Mesodermal cell (in vitro differentiated cells): ENCODE data around the gene SAFB.

ENCODE experiments used
- H3K27ac ChIP-seq: 2 replicates; pipeline ENCODE4 v1.7.0; 2013; ENCODE audit warnings: mild to moderate bottlenecking, low read depth, low read length, moderate library complexity; ENCODE audit not compliant: severe bottlenecking
- H3K36me3 ChIP-seq: 2 replicates; pipeline ENCODE4 v1.7.1; 2013; ENCODE audit warnings: mild to moderate bottlenecking, low read length, moderate library complexity; ENCODE audit not compliant: control insufficient read depth, insufficient read depth
- H3K4me1 ChIP-seq: one replicate; pipeline ENCODE4 v1.7.1; 2013; ENCODE audit warnings: mild to moderate bottlenecking, low read length; ENCODE audit not compliant: insufficient read depth, control insufficient read depth, poor library complexity, severe bottlenecking
- H3K4me3 ChIP-seq: 2 replicates; pipeline ENCODE4 v1.7.0; 2013; ENCODE audit warnings: low read length, control low read depth, mild to moderate bottlenecking; ENCODE audit not compliant: insufficient read depth, poor library complexity, severe bottlenecking; ENCODE audit errors: extremely low read depth
- H3K9me3 ChIP-seq: 2 replicates; pipeline ENCODE4 v1.7.1; 2013; ENCODE audit warnings: mild to moderate bottlenecking, low read length, moderate library complexity; ENCODE audit not compliant: control insufficient read depth
- WGBS, 2 experiments: methylation state at CpG; one replicate each; pipeline ENCODE4 v1.1.5; 2013; ENCODE audit warnings: missing lambda C conversion rate in 2 of 2; ENCODE audit not compliant: insufficient coverage in 2 of 2; 5-methylcytosine and 5-hydroxymethylcytosine counted together

Gene SAFB

GRCh38 chr19:5717215-5717935 is 94.5 kb downstream of the SAFB start:
- Histone ChIP-seq H3K27ac (no peak overlapping the region), H3K4me3 (no peak overlapping the region), H3K36me3 (peaks cover 41% of the 10 kb centered on the region), H3K4me1 (peaks cover 12% of the 10 kb centered on the region), H3K9me3 (no peaks in the 10 kb centered on the region)
- 95% methylated on average over 7 of the region's 8 CpGs for WGBS, 2 experiments
